Kidney (tissue), 14 donors: ENCODE results near the gene TBX10. TPM values are rescaled to one million over a fixed set of nuclear protein-coding genes. Genes with fewer than 3 reads are reported as not detected.

Experiments used
- DNase-seq, 5 donors: peaks; one replicate each; pipeline ENCODE4 v3.0.0-alpha.2; 2013 to 2020
- FAIRE-seq: peaks from 2 replicates; lab custom pipeline; 2012; peaks lifted over from hg19 to GRCh38; lab: Jason Lieb, UNC
- H3K27ac ChIP-seq, 2 donors: one replicate each; pipeline ENCODE4 v1.7.0; 2013; ENCODE audit warnings: low read depth in 2 of 2, low read length in 2 of 2, inconsistent platforms in 1 of 2
- H3K27me3 ChIP-seq: one replicate; pipeline ENCODE4 v1.7.1; 2013; ENCODE audit warnings: low read length, inconsistent platforms; ENCODE audit not compliant: control insufficient read depth, insufficient read depth
- H3K36me3 ChIP-seq, 3 donors: one replicate each; pipeline versions ENCODE4 v1.7.0 to v1.7.1; 2013; ENCODE audit warnings: low read length in 3 of 3, control low read depth in 1 of 3, inconsistent platforms in 1 of 3; ENCODE audit not compliant: insufficient read depth in 3 of 3, control insufficient read depth in 2 of 3
- H3K4me1 ChIP-seq, 3 donors: one replicate each; pipeline versions ENCODE4 v1.7.0 to v1.7.1; 2013; ENCODE audit warnings: low read length in 3 of 3, inconsistent platforms in 1 of 3, low read depth in 1 of 3; ENCODE audit not compliant: control insufficient read depth in 2 of 3, insufficient read depth in 2 of 3
- H3K4me3 ChIP-seq, 3 donors: one replicate each; pipeline versions ENCODE4 v1.7.0 to v1.8.1; 2013; ENCODE audit warnings: low read length in 3 of 3, control low read depth in 1 of 3, inconsistent platforms in 1 of 3
- H3K9ac ChIP-seq, 3 donors: one replicate each; pipeline versions ENCODE4 v1.7.0 to v1.7.1; 2013; ENCODE audit warnings: low read length in 3 of 3, control low read depth in 1 of 3, inconsistent platforms in 1 of 3
- H3K9me3 ChIP-seq, 3 donors: one replicate each; pipeline versions ENCODE4 v1.7.0 to v1.7.1; 2013; ENCODE audit warnings: low read length in 3 of 3, control low read depth in 1 of 3, inconsistent platforms in 1 of 3; ENCODE audit not compliant: control insufficient read depth in 2 of 3, insufficient read depth in 1 of 3
- CTCF ChIP-seq: IDR thresholded peaks from 3 replicates; pipeline ENCODE4 v1.5.1; 2012; ENCODE audit warnings: mild to moderate bottlenecking, moderate library complexity, borderline replicate concordance; ENCODE audit not compliant: insufficient read depth; ENCODE audit errors: extremely low read depth
- intact Hi-C: fragments of 100-400 bp; cut with DNase I; formaldehyde crosslinking; loops from one replicate; pipeline ENCODE4 v1.11.1; 2022
- polyA plus RNA-seq: library from polyadenylated mRNA; stranded (reverse); fragments of 350-450 nt; fragmentation: Illumina TruSeq; extraction: RNeasy Lipid Tissue Mini Kit (QIAGEN cat#74804); gene quantifications from one replicate; pipeline ENCODE4 v1.2.3, GENCODE V29; 2014; ENCODE audit warnings: low read depth, low replicate concordance; ENCODE audit not compliant: insufficient read depth
- total RNA-seq: library from RNA; stranded (reverse); fragmentation: NEBNext Ultra II Directional; extraction: Animal tissue kit (Norgen Biotek cat#: 25700); gene quantifications from one replicate; pipeline ENCODE4 v1.2.1, GENCODE V29; 2021
- donor health status: control.
- donor health status: control.
- donor health status: control.
- donor health status: control.
- donor health status: control.
- donor health status: DM: yes; HTN: yes; CAD: no.
- donor health status: Normal renal cell carcinoma (clear cell type).

TBX10 gene
- total and polyA plus RNA-seq, 2 donors from 2014 or later: not detected

GRCh38 chr11:67666676-67667489 is 27.3 kb upstream of the TBX10 start:
- H3K9ac ChIP-seq: no peak overlapping the region
- no peaks in the 10 kb centered on the region for H3K36me3 ChIP-seq
- no peak for TF ChIP-seq CTCF
- no peaks in the 10 kb centered on the region for H3K9me3 ChIP-seq
- no peaks in the 10 kb centered on the region for H3K27me3 ChIP-seq
- DNase-seq (no peak), FAIRE-seq (no peak)
- no peak overlapping the region for H3K27ac ChIP-seq
- no peak overlapping the region for H3K4me3 ChIP-seq
- H3K4me1 ChIP-seq: no peaks in the 10 kb centered on the region
- intact Hi-C loops: no loop called here

- peak in 1 of 5 donors; percentile 37 for DNase-seq
- Histone ChIP-seq H3K4me1 (no peaks in the 10 kb centered on the region), H3K9ac (no peak overlapping the region), H3K27ac (no peak overlapping the region), H3K27me3 (no peaks in the 10 kb centered on the region), H3K36me3 (no peaks in the 10 kb centered on the region), H3K9me3 (no peaks in the 10 kb centered on the region), H3K4me3 (no peak overlapping the region)
- FAIRE-seq: no peak
- intact Hi-C loops: no loop called here
- no peak for TF ChIP-seq CTCF
Measured at GRCh38 chr11:67666303-67666645, 26.7 kb upstream of the TBX10 start.

- no peak overlapping the region for H3K27ac ChIP-seq
- no peak overlapping the region for H3K4me3 ChIP-seq
- H3K36me3 ChIP-seq: no peaks in the 10 kb centered on the region
- H3K9ac ChIP-seq: no peak overlapping the region
- intact Hi-C loops: no loop called here
- H3K4me1 ChIP-seq: no peaks in the 10 kb centered on the region
- no peaks in the 10 kb centered on the region for H3K27me3 ChIP-seq
- H3K9me3 ChIP-seq: no peaks in the 10 kb centered on the region
- FAIRE-seq: no peak
- peak in 2 of 5 donors; percentile 41 to 72 for DNase-seq
- peak; percentile 27 for TF ChIP-seq CTCF
Measured at GRCh38 chr11:67665541-67666302, 26.2 kb upstream of the TBX10 start.
